ENCODE measurements around the gene SNX25.
"Not testable (repeated sequence)": the region's sequence is repeated elsewhere in the genome, so short reads cannot be mapped to it uniquely, and the experiment has no call there.

SNX25 gene

DNA sequence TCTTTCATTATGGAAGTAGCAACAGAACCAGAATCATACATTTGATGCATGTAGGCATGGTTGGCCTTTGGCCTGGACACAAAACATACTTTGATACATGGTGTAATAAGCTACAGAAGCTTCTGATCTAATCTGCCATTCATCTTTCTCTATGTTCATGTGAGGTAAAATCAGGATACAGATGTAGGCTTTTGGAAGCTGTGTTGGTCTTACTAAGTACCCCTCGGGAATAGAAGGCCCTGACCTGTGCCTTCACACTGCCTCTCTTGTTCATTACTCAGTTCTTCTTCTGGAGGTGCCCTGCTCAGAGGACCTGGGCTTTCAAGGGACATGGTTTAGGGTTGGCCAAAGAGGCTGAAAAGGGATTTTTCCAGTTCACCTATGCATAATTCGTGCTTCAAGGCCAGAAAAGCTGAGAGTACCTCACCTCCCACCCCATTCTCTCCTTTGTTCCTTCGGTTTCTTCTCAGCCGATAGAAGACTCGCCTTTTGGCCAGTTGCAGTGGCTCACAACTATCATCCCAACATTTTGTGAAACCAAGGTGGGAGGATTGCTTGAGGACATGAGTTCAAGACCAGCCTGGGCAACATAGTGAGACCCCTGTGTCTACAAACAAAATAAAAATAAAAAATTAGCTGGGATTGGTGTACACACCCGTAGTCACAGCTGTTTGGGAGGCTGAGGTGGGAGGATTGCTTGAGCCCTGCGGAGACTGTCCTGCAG, 25.9 kb downstream of the SNX25 start:
- no peak for DNase-seq

DNA sequence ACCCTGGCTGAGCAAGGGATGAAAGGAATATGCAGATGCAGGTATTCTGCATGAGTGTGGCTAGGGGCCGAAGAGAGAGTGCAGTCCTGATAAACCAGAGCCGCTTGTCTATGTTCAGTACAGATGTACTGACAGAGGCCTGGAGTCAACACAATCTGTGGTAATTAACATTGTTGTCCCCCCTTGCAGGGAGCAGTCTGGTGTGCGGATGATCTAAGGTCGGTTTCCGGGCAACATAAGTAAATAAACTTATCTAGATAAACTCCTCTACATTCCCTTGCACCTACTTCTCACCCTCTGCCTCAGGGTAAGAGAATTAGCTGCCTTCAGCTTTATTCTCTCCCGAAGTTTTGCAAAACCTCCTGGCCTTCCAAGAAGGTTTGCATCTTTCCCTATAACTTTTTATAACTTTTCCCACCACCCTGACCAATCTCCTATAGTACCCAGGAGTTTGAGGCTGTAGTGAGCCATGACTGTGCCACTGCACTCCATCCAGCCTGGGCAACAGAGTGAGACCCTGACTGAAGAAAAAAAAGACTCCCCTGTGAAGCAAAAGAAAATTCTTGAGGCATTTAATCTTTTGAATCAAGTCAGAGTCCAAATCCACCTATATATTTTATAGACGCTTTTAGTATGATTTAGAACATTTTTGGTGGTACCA, 26.6 kb downstream of the SNX25 start:
- DNase-seq = no peak

DNA sequence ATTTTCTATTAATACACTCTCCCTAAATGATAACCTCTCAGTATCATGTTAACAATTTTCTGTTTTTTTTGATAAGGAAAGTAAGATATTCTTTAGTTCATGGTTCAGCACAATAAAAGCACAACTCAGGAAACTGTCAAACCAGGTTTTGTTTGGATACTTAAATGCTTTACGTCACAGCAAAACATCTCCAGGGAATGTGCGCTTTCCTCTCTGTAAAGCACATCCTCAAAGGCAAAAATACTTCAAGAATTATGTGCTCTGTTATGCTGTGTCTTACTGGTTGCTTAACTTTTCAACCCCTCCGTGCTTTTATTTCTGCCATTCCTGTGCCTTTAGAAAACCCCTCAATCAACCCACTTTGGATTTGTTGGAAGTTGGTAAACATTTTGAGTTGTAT, 27.8 kb downstream of the SNX25 start:
- DNase-seq = no peak

DNA sequence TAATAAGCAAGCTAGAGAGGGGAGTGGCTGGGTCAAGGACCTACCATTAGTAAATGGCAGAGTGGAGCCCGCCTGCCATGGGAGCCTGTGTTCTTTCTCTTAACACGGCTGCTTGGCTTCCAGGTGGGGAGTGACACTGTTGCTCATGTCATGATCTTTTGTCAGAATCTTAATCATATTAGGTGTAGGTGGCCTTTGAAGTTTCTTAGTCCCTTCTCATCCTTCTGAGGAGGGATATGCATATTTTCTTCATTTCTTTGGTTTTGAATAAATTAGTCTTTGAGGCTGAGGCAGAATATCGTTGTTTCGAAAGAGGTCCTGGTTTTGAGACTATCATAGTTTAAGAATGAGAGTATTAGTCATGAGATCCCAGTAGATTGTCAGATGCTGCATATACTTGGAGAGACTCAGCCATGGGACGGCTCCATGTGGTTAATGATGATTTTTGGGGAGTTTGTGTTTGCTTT, 28.9 kb downstream of the SNX25 start:
- no peak for DNase-seq

DNA sequence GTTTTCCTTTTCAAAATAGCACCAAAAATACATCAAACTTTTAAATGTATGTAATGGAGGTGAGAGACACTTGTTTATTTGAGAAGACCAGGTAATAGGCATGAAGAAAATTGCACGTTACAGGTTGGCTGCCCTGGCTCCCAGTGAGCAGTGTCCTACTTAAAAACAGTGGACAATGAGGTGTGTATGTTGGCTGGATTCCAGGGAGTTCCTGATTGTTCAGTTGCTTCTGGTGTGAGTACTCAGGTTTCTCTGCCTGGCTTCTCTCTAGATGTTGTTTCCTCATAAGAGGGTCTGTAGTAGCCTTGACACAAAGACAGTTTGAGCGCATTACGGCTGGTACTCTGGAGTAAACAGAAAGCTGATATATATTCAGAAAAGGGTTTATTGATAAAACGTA, 29.4 kb downstream of the SNX25 start:
- no peak for DNase-seq

DNA sequence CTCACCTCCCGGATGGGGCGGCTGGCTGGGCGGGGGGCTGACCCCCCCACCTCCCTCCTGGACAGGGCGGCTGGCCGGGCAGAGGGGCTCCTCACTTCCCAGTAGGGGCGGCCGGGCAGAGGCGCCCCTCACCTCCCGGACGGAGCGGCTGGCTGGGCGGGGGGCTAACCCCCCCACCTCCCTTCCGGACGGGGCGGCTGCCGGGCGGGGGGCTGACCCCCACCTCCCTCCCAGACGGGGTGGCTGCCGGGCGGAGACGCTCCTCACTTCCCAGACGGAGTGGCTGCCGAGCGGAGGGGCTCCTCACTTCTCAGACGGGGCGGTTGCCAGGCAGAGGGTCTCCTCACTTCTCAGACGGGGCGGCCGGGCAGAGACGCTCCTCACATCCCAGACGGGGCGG, 31.1 kb downstream of the SNX25 start:
- not testable (repeated sequence) for DNase-seq

DNA sequence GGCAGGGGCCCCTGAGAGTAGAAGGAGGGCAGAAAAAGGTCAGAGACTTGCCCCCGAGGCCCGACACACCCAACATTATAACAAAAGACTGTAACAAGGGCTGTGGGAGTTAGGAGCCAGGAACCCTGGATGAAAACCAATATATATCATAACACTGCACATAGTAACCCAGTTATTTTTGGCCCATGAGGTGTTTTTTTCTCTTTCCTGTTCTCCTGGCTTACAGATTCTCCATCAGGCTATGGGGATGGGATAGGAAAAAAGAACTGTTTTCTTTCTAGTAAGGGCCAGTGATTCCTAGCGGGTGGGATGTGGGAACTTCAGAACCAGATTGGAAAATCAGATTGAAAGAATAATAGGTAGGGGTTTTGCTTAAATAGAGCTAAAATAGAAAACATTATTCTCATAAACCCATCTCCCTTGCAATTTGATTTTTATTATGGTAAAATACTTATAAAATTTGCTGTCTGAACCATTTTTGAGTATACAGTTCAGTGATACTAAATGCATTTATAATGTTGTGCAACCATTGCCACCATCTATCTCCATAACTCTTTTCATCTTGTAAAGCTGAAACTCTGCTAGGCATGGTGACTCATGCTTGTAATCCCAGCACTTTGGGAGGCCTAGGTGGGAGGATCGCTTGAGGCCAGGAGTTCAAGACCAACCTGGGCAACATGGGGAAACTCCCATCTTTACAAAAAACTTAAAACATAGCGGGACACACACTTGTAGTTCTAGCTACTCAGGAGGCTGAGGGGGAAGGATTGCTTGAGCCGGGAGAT, 33.5 kb downstream of the SNX25 start:
- no peak for DNase-seq

DNA sequence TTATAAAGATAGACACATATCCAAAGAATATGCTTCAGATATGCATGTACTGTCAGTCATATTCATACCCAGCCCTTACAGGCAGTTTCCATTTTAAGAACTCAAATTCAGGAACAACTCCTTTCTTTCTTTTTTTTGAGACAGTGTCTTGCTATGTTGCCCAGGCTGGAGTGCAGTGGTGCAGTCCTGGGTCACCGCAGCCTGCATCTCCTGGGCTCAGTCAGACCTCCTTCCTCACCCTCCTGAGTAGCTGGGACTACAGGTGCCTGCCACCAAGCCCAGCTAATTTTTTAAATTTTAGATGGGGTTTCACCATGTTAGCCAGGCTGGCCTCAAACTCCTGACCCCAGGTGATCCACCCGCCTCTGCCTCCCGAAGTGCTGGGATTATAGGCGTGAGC, 34.5 kb downstream of the SNX25 start:
- DNase-seq = no peak

DNA sequence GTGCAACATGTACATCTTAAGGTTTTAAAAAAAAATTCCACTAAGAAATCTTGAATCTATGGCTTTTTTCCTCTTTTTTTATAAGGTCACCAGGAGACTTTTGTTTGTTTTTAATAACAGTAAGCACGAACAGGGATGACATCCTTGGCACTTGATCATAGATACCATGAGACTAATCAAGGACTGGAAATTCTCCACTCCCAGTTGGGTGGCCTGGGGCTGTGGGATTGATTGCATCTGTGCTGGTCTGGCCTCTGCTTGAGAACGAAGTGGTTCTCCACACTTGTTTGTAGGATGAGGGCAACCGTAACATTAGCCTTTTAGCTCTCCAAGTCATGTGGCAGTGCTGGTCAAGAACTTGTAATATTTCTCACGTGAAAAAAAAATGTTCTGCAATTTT, 35.4 kb downstream of the SNX25 start:
- DNase-seq = no peak

DNA sequence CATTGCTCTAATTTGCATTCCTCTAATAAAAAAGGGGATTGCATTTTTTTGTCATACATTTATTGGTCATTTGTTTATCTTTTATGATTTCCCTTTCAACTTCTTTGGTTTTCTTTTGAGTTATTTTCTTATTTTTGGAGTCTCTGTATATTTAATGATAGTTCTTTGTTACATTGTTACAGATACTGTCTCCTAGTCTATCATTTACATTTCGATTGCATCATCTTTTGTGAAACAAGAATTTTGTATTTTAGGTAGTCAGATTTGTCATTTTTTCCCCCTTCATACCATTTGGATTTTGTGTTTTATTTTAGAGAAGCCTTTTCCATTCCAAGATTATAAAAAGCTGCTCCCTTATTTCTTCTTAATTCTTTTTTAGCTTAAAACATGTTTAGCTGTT, 37.1 kb downstream of the SNX25 start:
- DNase-seq = no peak

DNA sequence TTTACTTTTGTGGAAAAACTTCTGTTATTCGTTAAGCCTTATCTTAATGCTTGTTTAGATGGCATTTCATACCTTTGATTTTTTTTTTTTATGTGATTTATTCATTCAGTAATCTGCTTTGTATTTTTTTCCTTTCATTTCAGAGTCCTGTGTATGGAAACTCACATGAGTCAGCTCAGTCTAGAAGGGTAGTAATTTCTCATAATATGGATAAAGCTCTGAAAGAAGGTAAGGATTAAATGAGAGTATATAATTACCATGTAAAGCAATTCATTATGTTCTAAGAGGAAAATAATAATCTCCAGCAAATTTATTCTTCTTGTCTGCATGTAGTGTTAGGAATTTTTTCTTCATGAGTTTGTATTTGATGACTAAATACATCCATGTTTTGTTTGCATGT, 37.8 kb downstream of the SNX25 start:
- no peak for DNase-seq

DNA sequence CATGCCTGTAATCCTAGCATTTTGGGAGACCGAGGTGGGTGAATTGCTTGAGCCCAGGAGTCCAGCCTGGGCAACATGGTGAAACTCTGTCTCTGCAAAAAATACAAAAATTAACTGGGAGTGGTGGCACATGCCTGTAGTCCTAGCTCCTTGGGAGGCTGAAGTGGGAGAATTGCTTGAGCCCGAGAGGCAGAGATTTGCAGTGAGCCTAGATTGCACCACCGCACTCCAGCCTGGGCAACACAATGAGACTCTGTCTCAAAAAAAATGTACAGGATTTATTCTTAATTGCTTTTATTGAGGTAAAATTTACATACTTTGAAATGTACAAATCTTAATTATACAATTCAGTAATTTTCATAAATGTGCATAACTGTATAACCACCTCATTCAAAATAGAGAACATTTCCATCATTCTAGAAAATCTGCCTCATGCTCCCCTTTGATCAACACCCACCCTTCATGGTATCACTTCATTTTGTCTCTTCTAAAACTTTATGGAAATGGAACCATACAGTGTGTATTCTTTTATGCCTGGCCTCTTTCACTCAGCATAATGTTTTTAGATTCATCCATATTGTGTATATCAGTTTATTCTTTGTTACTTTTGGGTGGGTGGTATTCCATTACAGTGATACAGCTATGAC, 39.1 kb downstream of the SNX25 start:
- no peak for DNase-seq

DNA sequence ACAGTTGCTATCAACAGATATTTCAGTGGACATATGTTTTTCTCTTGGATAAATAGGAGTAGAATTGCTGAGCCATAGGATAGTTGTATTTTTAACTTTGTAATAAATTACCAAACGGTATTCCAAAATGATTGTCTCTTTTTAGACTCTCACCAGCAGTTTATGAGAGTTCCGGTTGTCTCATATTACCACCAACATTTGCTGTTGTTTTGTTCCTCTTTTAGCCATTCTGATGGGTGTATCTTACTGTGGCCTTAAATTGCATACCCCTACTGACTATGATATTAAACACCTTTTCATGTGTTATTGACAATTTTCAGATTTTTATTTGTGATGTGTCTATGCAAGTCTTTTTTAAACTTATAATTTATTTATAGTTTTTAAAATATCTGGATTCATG, 39.7 kb downstream of the SNX25 start:
- DNase-seq = no peak

DNA sequence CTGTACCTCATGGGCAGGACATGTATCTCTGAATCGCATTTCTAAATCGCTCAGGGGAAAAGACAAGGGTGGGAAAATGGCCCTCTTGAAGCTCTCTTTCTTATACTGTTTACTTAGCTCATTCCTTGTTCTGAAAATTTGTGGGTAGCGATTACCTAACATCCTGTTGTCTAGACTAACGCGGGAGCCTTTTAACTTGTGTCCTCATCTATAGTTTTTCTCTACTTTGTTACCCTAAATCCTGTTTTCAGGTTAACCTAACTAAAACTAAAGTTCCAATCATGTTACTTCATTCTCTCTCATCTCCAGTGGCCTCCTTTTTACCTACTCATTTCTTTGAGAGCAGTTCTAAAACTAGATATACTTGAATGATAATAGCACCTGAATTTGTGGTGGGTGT, 45.0 kb downstream of the SNX25 start:
- DNase-seq = no peak

DNA sequence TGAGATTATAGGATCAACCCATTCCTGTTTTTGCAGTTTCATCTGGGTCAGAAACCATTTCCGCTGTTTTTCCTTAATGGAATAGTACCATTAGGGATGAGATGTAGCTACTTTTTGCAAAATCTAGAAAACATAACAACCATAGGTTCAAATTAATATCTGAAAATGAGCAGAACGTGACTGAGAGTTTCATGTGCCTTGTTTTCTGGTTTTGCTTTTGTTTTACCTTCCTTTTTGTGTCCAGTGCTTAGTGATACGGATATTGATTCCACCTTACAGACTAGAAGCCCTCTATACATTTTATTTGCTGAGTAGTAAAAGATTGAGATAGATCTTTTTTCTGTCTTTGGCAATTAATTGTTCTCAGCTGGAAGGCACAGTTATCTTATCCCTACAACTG, 46.5 kb downstream of the SNX25 start:
- no peak for DNase-seq

DNA sequence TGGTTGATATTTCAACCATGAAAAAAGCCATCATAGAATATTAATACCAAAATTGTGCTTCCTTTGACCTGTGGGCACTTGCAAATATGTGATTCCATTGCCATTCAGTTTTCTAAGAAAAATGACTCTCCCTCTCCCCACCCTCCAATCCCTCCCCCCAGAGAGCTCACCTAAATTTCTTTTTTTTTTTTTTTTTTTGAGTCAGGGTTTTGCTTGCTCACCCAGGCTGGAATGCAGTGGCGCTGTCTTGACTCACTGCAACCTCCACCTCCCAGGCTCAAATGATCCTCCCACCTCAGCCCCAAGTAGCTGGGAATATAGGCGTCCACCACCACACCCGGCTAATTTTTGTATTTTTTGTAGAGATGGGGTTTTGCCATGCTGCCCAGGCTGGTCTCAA, 47.0 kb downstream of the SNX25 start:
- DNase-seq = no peak

DNA sequence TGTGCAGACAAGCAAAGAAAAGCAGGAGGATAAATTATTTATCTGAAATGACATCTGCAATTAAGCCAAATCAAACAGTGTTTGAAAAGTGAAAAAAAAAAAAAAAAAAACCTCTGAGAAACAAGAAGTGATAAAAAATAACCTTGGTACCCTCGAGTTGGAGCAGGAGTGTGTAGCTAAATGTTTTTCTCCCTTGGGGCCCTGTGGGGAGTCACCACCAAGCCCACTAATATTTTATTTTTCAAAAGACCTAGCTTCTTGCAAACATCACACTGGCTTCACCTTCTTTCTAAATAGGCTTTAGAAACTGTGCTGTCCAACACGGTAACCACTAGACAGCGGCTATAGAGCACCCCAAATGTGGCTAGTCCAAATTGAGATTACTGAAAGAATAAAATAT, 47.7 kb downstream of the SNX25 start:
- DNase-seq = no peak

DNA sequence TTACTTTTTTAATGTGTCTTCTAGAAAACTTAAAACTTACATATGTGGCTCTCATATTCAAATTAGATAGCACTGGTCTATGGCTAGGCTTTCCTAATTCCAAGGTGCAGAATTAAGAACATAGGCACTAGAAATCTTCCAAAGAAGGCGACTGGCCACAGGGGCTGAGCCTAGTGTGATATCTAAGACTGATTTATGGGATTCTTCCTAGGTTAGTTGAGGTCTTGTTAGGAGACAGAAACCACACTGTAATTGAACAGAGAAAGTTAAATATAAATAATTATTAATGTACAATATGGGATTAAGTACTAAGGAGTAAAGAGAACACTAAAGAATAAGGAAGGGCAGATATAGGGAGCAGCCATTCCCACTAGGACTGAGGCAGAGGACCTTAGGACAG, 48.3 kb downstream of the SNX25 start:
- no peak for DNase-seq

DNA sequence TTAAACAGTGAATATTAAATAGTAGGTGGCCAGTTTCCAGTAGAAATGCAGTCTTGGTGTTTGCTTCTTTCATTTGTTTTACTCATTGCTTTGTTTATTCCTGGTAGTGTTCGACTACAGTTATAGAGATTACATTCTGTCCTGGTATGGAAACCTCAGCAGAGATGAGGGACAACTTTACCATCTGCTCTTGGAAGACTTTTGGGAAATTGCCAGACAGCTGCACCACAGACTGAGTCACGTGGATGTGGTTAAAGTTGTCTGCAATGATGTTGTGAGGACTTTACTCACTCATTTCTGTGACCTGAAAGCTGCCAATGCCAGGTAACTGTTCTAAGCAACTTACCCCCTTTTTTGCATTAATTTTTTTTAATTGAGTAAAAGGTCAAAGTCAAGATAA, 49.3 kb downstream of the SNX25 start:
- peak; percentile 29 for DNase-seq

DNA sequence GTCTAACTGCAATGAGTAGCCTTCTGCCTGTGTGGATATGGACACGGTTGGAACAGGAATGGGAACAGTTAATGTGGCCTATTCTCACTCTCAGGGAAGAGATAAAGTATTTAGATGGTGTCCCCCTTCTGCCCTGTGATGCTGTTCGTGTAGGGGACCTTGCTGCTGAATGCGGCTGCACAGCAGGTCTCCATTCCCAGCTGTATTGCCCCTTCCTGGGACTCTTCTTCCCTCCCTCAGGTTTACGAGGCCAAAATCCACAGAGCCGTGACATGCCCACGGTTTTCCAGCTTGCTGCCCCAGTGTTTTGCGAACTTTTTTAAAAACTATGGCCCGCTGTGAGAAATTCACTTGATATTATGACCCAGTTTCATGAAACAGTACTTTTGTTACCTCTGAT, 50.3 kb downstream of the SNX25 start:
- DNase-seq = no peak

DNA sequence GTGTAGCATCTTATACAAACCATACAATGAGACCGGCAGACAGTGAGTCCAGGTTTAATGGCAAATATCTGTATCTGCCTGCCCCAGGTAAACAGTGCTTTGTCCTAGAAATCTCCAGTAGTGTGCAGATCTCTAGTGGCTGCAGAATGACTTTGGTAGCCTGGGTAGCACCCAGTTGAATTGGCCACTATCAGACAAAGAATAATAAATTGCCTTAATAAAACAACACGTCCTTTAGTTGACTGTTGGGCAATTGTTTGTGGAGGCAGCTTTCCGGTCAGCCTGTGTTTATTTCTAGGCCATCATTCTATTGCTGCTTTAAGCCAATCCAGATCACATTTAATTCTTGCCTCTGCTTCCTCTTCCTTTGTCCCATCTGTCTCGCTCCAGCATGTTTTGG, 52.5 kb downstream of the SNX25 start:
- DNase-seq = no peak

DNA sequence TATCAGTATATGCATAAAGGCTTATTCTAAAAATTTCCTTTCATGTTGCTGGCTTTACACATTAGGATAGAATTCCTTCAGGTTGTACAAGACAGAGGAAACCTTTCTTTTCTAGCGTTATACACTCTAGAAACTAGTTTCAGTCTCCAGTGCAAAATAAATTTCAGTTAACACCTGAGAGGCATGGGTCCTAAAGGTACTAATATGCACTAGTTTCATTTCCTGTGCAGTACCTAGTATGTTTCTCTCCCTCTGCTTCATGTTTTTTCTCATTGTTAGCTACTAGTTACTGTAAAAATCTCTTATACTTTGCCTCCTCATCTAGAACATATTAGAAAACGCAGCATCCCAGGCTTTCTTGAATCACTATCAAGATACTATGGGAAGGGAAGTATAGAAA, 54.0 kb downstream of the SNX25 start:
- no peak for DNase-seq

DNA sequence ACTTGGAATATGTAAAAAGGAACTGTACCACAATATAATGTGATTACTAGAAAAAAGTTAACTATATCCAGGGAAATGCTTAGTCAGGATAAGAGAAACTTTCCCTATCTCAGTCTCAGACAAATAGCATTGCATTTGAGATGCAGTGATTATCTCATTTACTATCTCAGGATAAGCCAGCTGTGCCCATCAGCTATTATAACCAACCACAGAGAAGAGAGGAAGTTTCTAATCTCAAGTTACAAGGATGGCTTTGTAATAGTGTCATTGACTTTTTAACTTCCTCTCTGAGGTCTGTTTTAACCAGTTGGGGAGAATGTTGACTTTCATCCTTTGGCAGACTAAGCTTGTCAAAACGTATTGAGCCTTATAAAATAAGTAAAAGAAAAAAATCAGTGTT, 56.5 kb downstream of the SNX25 start:
- DNase-seq = peak; percentile 67

DNA sequence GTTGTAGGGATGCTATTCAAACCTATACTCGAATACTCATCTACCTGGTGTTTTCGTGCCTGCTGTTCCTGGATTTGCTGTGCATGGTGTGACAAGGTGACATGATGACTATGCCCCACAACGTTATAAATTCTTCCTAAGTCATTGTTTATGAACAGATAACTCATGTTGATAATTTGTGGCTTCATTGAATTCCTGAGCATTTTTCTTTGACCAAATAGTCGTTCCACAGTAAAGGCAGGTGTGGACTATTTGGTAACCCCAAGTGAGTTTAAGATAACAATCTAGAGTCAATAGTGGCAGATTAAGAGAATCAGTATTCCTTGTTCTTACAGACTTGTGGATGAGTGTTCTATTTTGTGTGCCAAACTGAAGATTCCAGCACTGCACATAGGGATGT, 59.9 kb downstream of the SNX25 start:
- DNase-seq = no peak
